Suprapubic skin (tissue), 3 donors: Measurements from ENCODE around the gene DCDC2C.

Experiments
- POLR2A ChIP-seq, 2 donors: fragments of 450-650 bp; IDR thresholded peaks; one replicate each; pipeline ENCODE4 v1.6.1; 2017; ENCODE audit warnings: antibody characterized with exemption in 2 of 2, mild to moderate bottlenecking in 2 of 2, moderate library complexity in 2 of 2
- TF ChIP-seq, protein P1 (sequence below), 2 donors: fragments of 200-600 bp in 1 of 2; fragments of 450-650 bp in 1 of 2; sonication (generic) in 1 of 2; IDR thresholded peaks; one replicate each; pipeline ENCODE4 v1.5.1; 2016 to 2019; ENCODE audit warnings: antibody characterized with exemption in 2 of 2, mild to moderate bottlenecking in 1 of 2, moderate library complexity in 1 of 2

DNA sequence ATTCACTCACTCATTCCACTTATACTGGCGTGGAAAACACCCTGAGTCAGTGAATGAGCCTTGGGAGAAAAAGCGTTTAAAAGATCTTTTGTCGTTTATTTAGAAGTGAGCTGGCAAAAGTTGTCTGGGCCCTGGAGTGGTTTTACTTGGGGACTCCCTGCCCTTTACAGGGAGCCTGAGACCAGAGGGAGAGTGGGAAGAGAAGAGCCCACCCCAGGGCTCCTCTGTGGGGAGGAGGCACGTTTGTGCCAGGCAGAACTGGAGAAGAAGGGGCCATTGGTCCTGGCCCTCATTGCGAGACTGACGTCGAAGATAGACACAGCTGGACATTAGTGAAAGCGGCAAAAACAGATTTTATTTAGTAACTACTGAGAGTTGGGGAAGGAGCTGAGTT lies 25.7 kb downstream of the DCDC2C start:
- TF ChIP-seq, protein P1, sequence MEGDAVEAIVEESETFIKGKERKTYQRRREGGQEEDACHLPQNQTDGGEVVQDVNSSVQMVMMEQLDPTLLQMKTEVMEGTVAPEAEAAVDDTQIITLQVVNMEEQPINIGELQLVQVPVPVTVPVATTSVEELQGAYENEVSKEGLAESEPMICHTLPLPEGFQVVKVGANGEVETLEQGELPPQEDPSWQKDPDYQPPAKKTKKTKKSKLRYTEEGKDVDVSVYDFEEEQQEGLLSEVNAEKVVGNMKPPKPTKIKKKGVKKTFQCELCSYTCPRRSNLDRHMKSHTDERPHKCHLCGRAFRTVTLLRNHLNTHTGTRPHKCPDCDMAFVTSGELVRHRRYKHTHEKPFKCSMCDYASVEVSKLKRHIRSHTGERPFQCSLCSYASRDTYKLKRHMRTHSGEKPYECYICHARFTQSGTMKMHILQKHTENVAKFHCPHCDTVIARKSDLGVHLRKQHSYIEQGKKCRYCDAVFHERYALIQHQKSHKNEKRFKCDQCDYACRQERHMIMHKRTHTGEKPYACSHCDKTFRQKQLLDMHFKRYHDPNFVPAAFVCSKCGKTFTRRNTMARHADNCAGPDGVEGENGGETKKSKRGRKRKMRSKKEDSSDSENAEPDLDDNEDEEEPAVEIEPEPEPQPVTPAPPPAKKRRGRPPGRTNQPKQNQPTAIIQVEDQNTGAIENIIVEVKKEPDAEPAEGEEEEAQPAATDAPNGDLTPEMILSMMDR (IDR thresholded peaks at IDR 0.05) = no peak
- TF ChIP-seq POLR2A (IDR thresholded peaks at IDR 0.05) = no peak
